ENCODE results near the gene NAXE.

Gene NAXE

DNA sequence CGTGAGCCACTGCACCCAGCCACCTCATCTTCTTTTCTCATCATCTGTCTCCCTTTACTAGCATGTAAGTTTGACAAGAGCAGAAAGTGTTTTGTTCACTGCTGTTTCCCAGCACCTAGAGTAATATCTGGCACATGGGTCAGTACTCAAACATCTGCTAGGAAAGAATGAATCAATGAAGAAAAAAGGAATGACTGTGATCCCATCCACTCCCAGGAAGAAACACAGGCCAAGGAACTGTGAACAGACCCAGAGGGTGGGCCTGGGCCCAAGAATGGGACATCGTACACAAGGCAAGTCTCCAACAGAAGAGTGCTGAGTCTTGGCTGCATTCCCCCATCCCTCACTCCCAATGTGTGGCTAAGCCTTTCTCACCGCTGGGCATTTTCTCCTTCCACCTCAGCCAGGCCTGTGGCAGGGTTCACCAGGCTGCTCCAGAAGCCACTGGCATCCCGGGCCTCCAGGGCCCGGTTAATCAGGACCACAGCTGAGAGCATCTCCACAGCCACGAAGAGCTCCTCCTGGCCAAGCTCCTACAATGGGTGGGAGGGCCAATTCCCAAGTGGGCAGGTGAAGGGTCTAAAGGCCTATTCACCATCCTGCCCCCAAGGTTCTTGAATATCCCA is 37.6 kb upstream of the NAXE start:
- DNase-seq (ENCODE audit: low read depth) = no peak
- TF ChIP-seq CTCF (conservative IDR thresholded peaks at IDR 0.05; ENCODE audit: control insufficient read depth, insufficient read depth, low read depth, low read length) = no peak
- H3K4me3 ChIP-seq (ENCODE audit: control insufficient read depth, low read depth, low read length) = no peak overlapping the region

DNA sequence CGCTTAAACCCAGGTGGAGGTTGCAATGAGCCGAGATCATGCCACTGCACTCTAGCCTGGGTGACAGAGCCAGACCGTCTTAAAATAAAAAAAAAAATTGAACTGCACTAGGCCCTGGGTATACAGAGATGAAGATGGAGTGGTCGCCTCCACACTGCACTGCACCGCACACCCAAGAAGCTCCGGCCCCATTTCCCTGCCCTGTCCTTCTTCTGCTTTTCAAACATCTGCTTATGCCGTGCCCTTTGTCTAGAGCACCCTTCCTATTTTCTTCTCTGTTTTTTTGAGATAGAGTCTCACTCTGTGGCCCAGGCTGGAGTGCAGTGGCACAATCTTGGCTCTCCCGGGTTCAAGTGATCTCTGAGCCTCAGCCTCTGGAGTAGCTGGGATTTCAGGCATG is 36.6 kb upstream of the NAXE start:
- TF ChIP-seq CTCF (conservative IDR thresholded peaks at IDR 0.05; ENCODE audit: control insufficient read depth, insufficient read depth, low read depth, low read length) = no peak
- no peak for DNase-seq (ENCODE audit: low read depth)
- H3K4me3 ChIP-seq (ENCODE audit: control insufficient read depth, low read depth, low read length) = no peak overlapping the region

DNA sequence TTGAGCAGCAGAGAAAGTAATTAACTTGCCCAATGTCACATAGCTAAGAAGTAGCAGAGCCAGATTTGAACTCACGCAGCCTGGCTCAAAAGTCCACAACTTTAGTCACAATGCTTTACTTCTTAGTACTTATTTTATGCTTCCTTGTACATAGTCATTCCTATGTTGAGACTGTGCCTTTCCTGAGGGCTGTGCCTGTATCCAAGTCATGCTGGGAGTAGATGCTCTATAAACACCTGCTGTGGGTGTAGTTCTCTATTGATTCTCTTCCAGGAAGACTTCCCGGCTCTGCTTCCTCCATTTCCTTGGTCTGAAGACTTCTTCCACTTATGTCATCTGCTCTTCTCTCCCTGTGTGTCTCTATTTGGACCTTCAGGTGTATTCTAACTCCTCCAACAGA is 35.9 kb upstream of the NAXE start:
- TF ChIP-seq CTCF (conservative IDR thresholded peaks at IDR 0.05; ENCODE audit: control insufficient read depth, insufficient read depth, low read depth, low read length) = no peak
- H3K4me3 ChIP-seq (ENCODE audit: control insufficient read depth, low read depth, low read length) = no peak overlapping the region
- DNase-seq (ENCODE audit: low read depth) = no peak

DNA sequence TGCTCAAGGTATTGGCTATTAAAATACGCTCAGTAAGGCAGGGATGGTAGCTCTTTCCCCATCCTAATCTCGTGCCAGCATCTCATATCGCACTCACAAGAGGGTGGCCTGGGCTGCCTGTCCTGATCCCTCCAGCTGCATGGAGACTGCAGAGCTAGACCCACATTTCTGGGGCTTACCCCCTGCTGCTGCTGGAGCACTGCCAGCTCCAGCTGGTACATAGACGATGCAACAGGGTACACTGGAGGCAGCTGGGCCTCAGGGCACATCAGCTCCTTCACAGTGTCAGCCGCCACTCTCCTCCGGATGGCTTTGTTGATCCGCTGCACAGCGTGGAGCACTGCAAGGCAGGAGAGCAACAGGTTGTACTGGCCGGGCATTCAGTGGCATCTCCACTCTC is 35.2 kb upstream of the NAXE start:
- H3K4me3 ChIP-seq (ENCODE audit: control insufficient read depth, low read depth, low read length) = no peak overlapping the region
- no peak for DNase-seq (ENCODE audit: low read depth)
- TF ChIP-seq CTCF (conservative IDR thresholded peaks at IDR 0.05; ENCODE audit: control insufficient read depth, insufficient read depth, low read depth, low read length) = no peak

GRCh38 chr1:156559086-156559796 is 32.3 kb upstream of the NAXE start:
- no peak for TF ChIP-seq CTCF (conservative IDR thresholded peaks at IDR 0.05; ENCODE audit: control insufficient read depth, insufficient read depth, low read depth, low read length)
- DNase-seq (ENCODE audit: low read depth) = no peak
- no peak overlapping the region for H3K4me3 ChIP-seq (ENCODE audit: control insufficient read depth, low read depth, low read length)

DNA sequence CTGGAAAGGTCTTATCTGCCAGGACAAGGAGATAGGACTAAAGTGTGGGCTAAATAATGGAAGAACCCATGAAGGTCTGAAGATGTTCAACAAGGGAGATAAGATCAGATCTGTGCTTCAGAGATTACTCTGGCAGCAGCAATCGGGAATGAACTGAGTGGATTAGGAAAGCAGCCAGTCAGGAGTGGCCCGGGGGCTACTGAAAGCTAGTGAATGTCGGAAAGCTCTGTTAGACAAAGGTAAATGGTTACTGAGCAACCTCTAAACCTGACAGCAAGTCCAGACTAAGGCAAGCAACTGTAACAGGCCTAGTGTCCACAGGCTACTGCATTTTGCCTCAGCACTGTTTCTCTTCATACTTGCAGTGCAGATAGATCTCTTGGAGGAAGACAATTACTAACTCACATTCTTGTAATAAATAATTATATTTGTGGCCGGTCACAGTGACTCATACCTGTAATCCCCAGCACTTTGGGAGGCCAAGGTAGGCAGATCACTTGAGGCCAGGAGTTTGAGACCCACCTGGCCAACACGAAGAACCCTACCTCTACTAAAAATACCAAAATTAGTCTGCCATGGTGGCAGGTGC is 31.7 kb upstream of the NAXE start:
- TF ChIP-seq CTCF (conservative IDR thresholded peaks at IDR 0.05; ENCODE audit: control insufficient read depth, insufficient read depth, low read depth, low read length) = no peak
- no peak for DNase-seq (ENCODE audit: low read depth)
- no peak overlapping the region for H3K4me3 ChIP-seq (ENCODE audit: control insufficient read depth, low read depth, low read length)

All from fibroblast of mammary gland (primary cell).